ENCODE data around the gene CDH13. TPM values are rescaled to one million over a fixed set of nuclear protein-coding genes. Genes with fewer than 3 reads are reported as not detected.

The CDH13 gene
- total and polyA plus RNA-seq, 2 experiments from 2014 or later: 1.6 to 4.4 TPM

DNA sequence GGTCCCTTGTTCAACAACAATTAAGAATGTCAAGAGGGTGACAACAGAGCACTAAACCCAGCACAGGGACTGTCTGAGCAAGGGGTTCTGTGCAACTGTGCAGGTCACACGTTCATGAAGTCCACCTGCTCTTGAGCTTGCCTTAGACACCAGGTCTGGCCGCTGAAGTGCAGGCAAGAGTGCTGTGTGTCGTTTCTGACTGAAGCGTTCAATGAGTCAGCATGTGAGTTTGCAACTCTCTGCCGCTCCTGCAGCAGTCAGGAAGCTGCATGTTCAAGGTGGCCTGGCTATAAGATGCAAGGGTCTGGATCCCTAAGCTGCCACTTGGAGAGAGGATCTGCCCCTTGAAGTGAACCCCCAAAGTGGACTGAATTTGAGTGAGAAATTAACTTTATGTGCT lies 848.3 kb downstream of the CDH13 start (continued):
- TF ChIP-seq ETS1 (IDR thresholded peaks at IDR 0.05): no peak

DNA sequence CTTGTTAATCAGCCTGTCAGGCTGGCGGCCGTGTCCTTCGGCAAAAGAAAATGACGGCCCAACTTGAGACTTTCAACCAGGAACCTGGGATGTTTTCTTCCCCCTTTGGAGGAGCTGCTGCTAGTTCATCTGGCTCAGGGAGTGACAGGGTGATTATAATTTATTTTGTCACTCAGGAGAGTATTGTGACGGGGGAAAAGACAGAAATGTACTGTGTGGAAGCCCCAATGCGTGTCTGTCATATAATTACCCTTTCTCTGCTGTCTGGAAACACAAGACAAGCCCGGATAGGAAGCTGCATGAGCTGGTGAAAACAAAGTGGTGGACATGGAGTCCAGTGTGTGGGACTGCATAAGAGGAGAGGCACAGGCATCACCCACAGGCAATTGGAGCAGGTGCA lies 854.8 kb downstream of the CDH13 start:
- H3K27me3 Mint-ChIP-seq (ENCODE audit: insufficient read depth, low read depth, poor library complexity): no peaks in the 10 kb centered on the region
- Histone ChIP-seq H3F3A (replicated peaks; ENCODE audit: low read depth) (no peaks in the 10 kb centered on the region), H3K4me2 (no peak overlapping the region), H3K27ac (ENCODE audit: low read depth) (no peak overlapping the region), H3K79me2 (replicated peaks; ENCODE audit: insufficient read depth) (no peaks in the 10 kb centered on the region), H3K4me3 (no peak overlapping the region), H3K36me3 (ENCODE audit: insufficient read depth) (no peaks in the 10 kb centered on the region), H2AFZ (no peak overlapping the region), H3K9me2 (ENCODE audit: insufficient read depth) (peaks cover 5% of the 10 kb centered on the region; the same call in 1 of the 2 replicates), H3K27me3 (ENCODE audit: insufficient read depth) (no peaks in the 10 kb centered on the region), H4K20me1 (replicated peaks; ENCODE audit: insufficient read depth) (no peaks in the 10 kb centered on the region), H3K4me1 (ENCODE audit: insufficient read depth) (no peaks in the 10 kb centered on the region)
- TF ChIP-seq CTCF (conservative IDR thresholded peaks at IDR 0.05; ENCODE audit: low read depth in 2 of 2): no peak
- no peak for TF ChIP-seq JUNB (IDR thresholded peaks at IDR 0.05; ENCODE audit: unreplicated experiment)
- TF ChIP-seq CREB1 (CRISPR knock-in tag; IDR thresholded peaks at IDR 0.05; ENCODE audit: low read depth): no peak
- TF ChIP-seq, protein P1, sequence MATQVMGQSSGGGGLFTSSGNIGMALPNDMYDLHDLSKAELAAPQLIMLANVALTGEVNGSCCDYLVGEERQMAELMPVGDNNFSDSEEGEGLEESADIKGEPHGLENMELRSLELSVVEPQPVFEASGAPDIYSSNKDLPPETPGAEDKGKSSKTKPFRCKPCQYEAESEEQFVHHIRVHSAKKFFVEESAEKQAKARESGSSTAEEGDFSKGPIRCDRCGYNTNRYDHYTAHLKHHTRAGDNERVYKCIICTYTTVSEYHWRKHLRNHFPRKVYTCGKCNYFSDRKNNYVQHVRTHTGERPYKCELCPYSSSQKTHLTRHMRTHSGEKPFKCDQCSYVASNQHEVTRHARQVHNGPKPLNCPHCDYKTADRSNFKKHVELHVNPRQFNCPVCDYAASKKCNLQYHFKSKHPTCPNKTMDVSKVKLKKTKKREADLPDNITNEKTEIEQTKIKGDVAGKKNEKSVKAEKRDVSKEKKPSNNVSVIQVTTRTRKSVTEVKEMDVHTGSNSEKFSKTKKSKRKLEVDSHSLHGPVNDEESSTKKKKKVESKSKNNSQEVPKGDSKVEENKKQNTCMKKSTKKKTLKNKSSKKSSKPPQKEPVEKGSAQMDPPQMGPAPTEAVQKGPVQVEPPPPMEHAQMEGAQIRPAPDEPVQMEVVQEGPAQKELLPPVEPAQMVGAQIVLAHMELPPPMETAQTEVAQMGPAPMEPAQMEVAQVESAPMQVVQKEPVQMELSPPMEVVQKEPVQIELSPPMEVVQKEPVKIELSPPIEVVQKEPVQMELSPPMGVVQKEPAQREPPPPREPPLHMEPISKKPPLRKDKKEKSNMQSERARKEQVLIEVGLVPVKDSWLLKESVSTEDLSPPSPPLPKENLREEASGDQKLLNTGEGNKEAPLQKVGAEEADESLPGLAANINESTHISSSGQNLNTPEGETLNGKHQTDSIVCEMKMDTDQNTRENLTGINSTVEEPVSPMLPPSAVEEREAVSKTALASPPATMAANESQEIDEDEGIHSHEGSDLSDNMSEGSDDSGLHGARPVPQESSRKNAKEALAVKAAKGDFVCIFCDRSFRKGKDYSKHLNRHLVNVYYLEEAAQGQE (IDR thresholded peaks at IDR 0.05; ENCODE audit: unreplicated experiment): no peak
- no peak for TF ChIP-seq EZH2phosphoT487 (IDR thresholded peaks at IDR 0.05; ENCODE audit: unreplicated experiment)
- no peak for TF ChIP-seq ZNF114 (CRISPR knock-in tag; IDR thresholded peaks at IDR 0.05)
- no peak overlapping the region for H3K4me3 Mint-ChIP-seq
- H3K9me3 Mint-ChIP-seq: no peaks in the 10 kb centered on the region
- H3K4me1 Mint-ChIP-seq: no peaks in the 10 kb centered on the region
- DNase-seq (ENCODE audit: low spot score): no peak
- no peak for ATAC-seq
- H3K36me3 Mint-ChIP-seq (ENCODE audit: low read depth): no peaks in the 10 kb centered on the region
- no peak overlapping the region for H3K27ac Mint-ChIP-seq

All from GM23338 (cell line).